ENCODE results near the gene RRAS2. TPM values are rescaled to one million over a fixed set of nuclear protein-coding genes. Genes with fewer than 3 reads are reported as not detected.

RRAS2 gene
- total and polyA plus RNA-seq, 10 of the 15 experiments (the other 5 are each of a cell fraction or from before 2014, with no cell fraction given) = 26.9 to 72.4 (median 45.4) TPM

GRCh38 chr11:14388352-14388751 lies 29.4 kb upstream of the RRAS2 start:
- intact Hi-C loops (cut with micrococcal nuclease; ENCODE audit: unreplicated experiment) (no loop called here), in situ Hi-C loops (cut with MboI) (no loop called here)
- Histone ChIP-seq H4K20me1 (ENCODE audit: control insufficient read depth, insufficient read depth) (no peaks in the 10 kb centered on the region), H3K4me3 (no peak overlapping the region), H3K27ac (ENCODE audit: control insufficient read depth, insufficient read depth) (no peak overlapping the region), H2AFZ (ENCODE audit: control insufficient read depth, low read depth, low read length) (no peak overlapping the region), H3K9ac (ENCODE audit: control insufficient read depth, insufficient read depth, low read length) (no peak overlapping the region), H3K36me3 (ENCODE audit: control insufficient read depth in 2 of 2, insufficient read depth in 2 of 2, low read length in 1 of 2) (no peaks in the 10 kb centered on the region), H3K4me2 (ENCODE audit: control insufficient read depth, insufficient read depth) (no peak overlapping the region), H3K9me3 (replicated peaks; ENCODE audit: control insufficient read depth, insufficient read depth, low read length) (no peaks in the 10 kb centered on the region), H3K79me2 (ENCODE audit: control insufficient read depth, insufficient read depth, low read length) (no peaks in the 10 kb centered on the region), H3K4me1 (ENCODE audit: control insufficient read depth, insufficient read depth, low read length) (no peaks in the 10 kb centered on the region), H3K27me3 (replicated peaks in 1 of 2; ENCODE audit: control insufficient read depth in 2 of 2, insufficient read depth in 2 of 2, low read length in 1 of 2) (no peaks in the 10 kb centered on the region; a peak in 1 of 4 replicates)
- WGBS (ENCODE audit: insufficient coverage, insufficient replicate concordance, low lambda C conversion rate, missing lambda C conversion rate) = 15% methylated on average over 4 of the region's 4 CpGs
- no TSS peak for BruUV-seq (replicated peaks)
- DNase-seq (ENCODE audit: low read depth, low spot score) (no peak), ATAC-seq (no peak), FAIRE-seq (no peak)
- SMC1A ChIA-PET (ENCODE audit: uncharacterized antibody, unreplicated experiment) = interaction anchor here (1.2 kb wide), 2 partner anchors 30 to 88 kb away, joined by 3 read pairs; no protein-coding TSS in a partner anchor
- CTCF ChIA-PET = interaction anchor here (0.6 to 2.1 kb wide), 5 partner anchors 9 to 736 kb away, joined by 3 to 5 read pairs (median 3); no protein-coding TSS in a partner anchor
- no peak for TF ChIP-seq SREBF2 (IDR thresholded peaks at IDR 0.05; ENCODE audit: low read length)
- TF ChIP-seq DPF2 (IDR thresholded peaks at IDR 0.05) = no peak
- no peak for TF ChIP-seq ZNF384 (IDR thresholded peaks at IDR 0.05; ENCODE audit: borderline replicate concordance, low read depth, low read length)
- TF ChIP-seq FOS (IDR thresholded peaks at IDR 0.05; ENCODE audit: borderline replicate concordance, extremely low read depth, insufficient read length) = no peak
- TF ChIP-seq STAT1 (conservative IDR thresholded peaks at IDR 0.05) = no peak
- no peak for TF ChIP-seq NFYB (IDR thresholded peaks at IDR 0.05; ENCODE audit: insufficient read depth, low read depth, low read length)
- TF ChIP-seq, protein P1, sequence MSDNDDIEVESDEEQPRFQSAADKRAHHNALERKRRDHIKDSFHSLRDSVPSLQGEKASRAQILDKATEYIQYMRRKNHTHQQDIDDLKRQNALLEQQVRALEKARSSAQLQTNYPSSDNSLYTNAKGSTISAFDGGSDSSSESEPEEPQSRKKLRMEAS (IDR thresholded peaks at IDR 0.05; ENCODE audit: low read depth, low read length) = no peak
- no peak for TF ChIP-seq FOXM1 (IDR thresholded peaks at IDR 0.05; ENCODE audit: low read depth, low read length)
- no peak for TF ChIP-seq NFYA (IDR thresholded peaks at IDR 0.05; ENCODE audit: borderline replicate concordance, low read depth, low read length)
- no peak for TF ChIP-seq CHD2 (IDR thresholded peaks at IDR 0.05; ENCODE audit: borderline replicate concordance, low read depth, low read length)
- TF ChIP-seq SMARCA5 (IDR thresholded peaks at IDR 0.05) = no peak
- no peak for TF ChIP-seq NRF1 (conservative IDR thresholded peaks at IDR 0.05; ENCODE audit: low read depth, low read length)
- no peak for TF ChIP-seq FOXK2 (IDR thresholded peaks at IDR 0.05)
- TF ChIP-seq E2F8 (IDR thresholded peaks at IDR 0.05; ENCODE audit: low read depth, partially characterized antibody) = no peak
- no peak for TF ChIP-seq BMI1 (IDR thresholded peaks at IDR 0.05; ENCODE audit: borderline replicate concordance)
- POLR2A ChIA-PET = interaction anchor here (0.8 kb wide), 1 partner anchor 10 kb away, joined by 3 read pairs; no protein-coding TSS in a partner anchor
- RAD21 ChIA-PET (ENCODE audit: unreplicated experiment) = interaction anchor here (0.7 kb wide), 1 partner anchor 30 kb away, joined by 3 read pairs; no protein-coding TSS in a partner anchor
